ENCODE data around the gene KRTAP10-1. TPM values are rescaled to one million over a fixed set of nuclear protein-coding genes. Genes with fewer than 3 reads are reported as not detected.

KRTAP10-1 gene
- total and polyA plus RNA-seq, 8 donors: not detected

DNA sequence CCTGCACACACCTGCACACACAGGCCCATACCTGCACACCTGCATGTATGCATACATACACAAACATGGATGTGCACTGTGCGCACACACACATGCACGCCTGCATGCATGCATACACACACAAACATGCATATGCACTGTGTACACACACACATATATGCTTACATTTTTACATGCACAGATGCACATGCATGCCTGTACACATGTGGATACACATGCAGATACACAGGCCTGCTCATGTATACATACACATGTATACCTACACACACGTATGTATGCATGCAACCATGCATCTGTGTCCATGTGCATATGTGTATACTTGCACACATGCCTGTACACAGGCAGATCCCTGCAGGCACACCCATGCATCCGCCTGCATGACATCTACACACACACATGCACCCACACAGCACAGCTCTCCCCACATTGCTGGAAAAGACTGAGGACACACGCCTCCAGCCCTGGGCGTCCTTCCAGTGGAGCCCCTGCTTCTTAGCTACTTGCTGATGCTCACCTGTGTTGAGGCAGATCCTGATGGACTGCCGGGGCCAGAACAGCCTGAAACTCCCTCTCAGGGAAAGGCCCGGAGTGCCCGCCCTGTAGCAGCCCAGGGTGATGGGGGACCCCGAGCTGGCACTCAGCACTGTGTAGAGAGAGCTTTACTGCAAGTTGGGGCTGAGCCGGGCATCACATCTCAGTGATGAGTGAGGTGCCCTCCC lies 28.6 kb downstream of the KRTAP10-1 start:
- H3K36me3 ChIP-seq: no peaks in the 10 kb centered on the region
- H3K27me3 ChIP-seq: no peaks in the 10 kb centered on the region
- no peak for ATAC-seq
- WGBS, 2 donors: 74 to 81% methylated on average over 11 of the region's 11 CpGs
- peak in 2 of 6 donors; percentile 24 to 58 for DNase-seq
- no peak overlapping the region for H3K27ac ChIP-seq
- TF ChIP-seq, protein P1, sequence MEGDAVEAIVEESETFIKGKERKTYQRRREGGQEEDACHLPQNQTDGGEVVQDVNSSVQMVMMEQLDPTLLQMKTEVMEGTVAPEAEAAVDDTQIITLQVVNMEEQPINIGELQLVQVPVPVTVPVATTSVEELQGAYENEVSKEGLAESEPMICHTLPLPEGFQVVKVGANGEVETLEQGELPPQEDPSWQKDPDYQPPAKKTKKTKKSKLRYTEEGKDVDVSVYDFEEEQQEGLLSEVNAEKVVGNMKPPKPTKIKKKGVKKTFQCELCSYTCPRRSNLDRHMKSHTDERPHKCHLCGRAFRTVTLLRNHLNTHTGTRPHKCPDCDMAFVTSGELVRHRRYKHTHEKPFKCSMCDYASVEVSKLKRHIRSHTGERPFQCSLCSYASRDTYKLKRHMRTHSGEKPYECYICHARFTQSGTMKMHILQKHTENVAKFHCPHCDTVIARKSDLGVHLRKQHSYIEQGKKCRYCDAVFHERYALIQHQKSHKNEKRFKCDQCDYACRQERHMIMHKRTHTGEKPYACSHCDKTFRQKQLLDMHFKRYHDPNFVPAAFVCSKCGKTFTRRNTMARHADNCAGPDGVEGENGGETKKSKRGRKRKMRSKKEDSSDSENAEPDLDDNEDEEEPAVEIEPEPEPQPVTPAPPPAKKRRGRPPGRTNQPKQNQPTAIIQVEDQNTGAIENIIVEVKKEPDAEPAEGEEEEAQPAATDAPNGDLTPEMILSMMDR (IDR thresholded peaks at IDR 0.05): no peak
- peaks cover 0 to 9% (median 5%) of the 10 kb centered on the region in 3 donors for H3K4me1 ChIP-seq
- H3K9me3 ChIP-seq: no peaks in the 10 kb centered on the region
- intact Hi-C loops (cut with DNase I): loop anchor here in 2 of 3 donors (5.0 to 10.0 kb wide), 2 partner anchors 283 to 286 kb away; no protein-coding TSS in a partner anchor
- FAIRE-seq: no peak
- H3K4me3 ChIP-seq: no peak overlapping the region

DNA sequence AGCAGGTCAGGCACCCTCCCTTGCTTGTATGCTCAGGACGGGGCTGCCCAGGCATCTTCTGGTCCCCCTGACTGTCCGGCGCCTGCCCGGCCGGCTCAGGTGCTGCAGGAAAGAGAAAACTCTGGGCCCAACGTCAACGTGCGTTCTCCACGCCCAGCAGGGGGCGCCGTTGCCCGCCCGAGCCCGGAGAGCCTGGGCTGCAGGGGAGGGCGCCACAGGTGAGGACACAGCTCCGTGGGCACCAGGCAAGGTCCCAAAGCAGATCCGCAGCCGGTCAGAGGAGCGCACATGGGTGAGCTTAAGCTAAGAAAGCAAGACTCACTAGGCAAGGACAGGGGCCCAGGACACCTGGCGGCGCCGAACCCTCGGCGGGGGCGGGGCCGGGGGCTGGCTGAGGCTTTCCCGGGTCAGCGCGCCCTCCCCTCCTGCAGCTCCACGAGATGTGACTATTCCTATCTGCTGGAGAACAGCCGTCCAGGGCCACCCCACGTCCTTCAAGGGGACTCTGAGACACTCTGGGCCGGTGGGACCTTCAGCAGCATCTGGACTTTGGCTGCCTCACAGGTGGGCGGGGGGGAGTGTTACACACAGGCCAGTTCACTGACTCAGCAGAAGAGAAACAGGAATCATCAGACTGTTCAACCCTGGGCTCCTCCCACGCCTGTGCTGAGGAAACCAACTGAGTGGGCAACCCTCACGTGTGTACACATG lies 29.3 kb downstream of the KRTAP10-1 start:
- peak overlapping the region in 2 of 4 donors; percentile 6 to 34 for H3K4me3 ChIP-seq
- TF ChIP-seq, protein P1 (IDR thresholded peaks at IDR 0.05): peak; percentile 81 to 89 (median 85)
- H3K27ac ChIP-seq: no peak overlapping the region
- 5 to 8% methylated on average over 34 to 36 of the region's 36 CpGs for WGBS, 2 donors
- intact Hi-C loops (cut with DNase I): loop anchor here in 2 of 3 donors (5.0 to 10.0 kb wide), 2 partner anchors 284 to 287 kb away; no protein-coding TSS in a partner anchor
- ATAC-seq: peak; percentile 82 to 92 (median 84)
- H3K27me3 ChIP-seq: no peaks in the 10 kb centered on the region
- FAIRE-seq: no peak
- H3K4me1 ChIP-seq: peaks cover 0 to 9% (median 5%) of the 10 kb centered on the region in 3 donors
- no peaks in the 10 kb centered on the region for H3K9me3 ChIP-seq
- DNase-seq: peak; percentile 63 to 93 (median 78)
- H3K36me3 ChIP-seq: no peaks in the 10 kb centered on the region

DNA sequence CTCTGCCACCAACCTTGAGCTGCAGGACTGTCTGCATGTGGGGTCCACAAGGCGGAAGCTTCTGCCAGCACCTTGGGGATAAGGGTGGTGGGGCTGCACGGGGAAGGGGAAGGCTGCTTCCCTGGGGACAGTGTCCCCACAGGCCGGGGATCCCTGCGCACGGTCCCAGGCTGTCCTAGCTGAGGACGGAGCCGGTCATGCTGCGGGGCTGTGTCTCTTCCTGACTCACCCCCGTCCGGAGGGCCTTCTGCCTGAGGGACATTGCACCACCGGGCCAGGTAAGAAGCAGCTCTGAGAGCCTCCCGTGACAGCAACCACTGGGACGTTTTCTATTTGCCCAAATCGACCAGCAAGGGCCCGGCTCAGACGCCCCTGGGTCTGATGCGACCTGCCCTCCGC lies 29.9 kb downstream of the KRTAP10-1 start:
- ATAC-seq: peak in 2 of 4 donors; percentile 1 to 2
- Histone ChIP-seq H3K36me3 (no peaks in the 10 kb centered on the region), H3K9me3 (no peaks in the 10 kb centered on the region), H3K27me3 (no peaks in the 10 kb centered on the region), H3K4me1 (peaks cover 0 to 9% (median 5%) of the 10 kb centered on the region in 3 donors), H3K27ac (no peak overlapping the region), H3K4me3 (peak overlapping the region in 2 of 4 donors; percentile 6 to 34)
- intact Hi-C loops (cut with DNase I): loop anchor here in 2 of 3 donors (5.0 to 10.0 kb wide), 2 partner anchors 285 to 287 kb away; no protein-coding TSS in a partner anchor
- 39 to 44% methylated on average over 18 of the region's 18 CpGs for WGBS, 2 donors
- DNase-seq: no peak
- TF ChIP-seq, protein P1 (IDR thresholded peaks at IDR 0.05): no peak
- no peak for FAIRE-seq

DNA sequence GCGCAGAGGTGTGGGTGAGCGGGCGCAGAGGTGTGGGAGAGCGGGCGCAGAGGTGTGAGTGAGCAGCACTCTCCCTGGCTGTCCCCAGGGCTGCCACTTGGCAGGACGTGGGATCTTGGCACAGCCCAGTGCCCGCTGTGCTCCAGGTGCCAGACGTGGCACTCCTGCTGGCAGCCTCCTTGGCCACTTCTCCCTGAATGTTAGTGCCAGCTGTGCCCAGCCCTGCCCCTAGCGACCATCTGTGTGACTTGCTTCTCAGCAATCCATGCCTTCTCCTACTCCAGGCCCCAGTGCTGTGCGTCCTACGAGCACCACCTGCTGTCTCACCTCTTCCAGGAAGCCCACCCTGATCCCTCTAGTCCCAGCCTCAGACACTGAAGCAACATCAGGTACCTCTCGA lies 30.5 kb downstream of the KRTAP10-1 start:
- peaks cover 0 to 9% (median 5%) of the 10 kb centered on the region in 3 donors for H3K4me1 ChIP-seq
- ATAC-seq (peak; percentile 93 to 95 (median 94)), DNase-seq (peak; percentile 85 to 98 (median 94)), FAIRE-seq (no peak)
- H3K36me3 ChIP-seq: no peaks in the 10 kb centered on the region
- H3K9me3 ChIP-seq: no peaks in the 10 kb centered on the region
- H3K27me3 ChIP-seq: no peaks in the 10 kb centered on the region
- intact Hi-C loops (cut with DNase I): no loop called here
- TF ChIP-seq, protein P1 (IDR thresholded peaks at IDR 0.05): peak; percentile 39 to 57 (median 44)
- H3K4me3 ChIP-seq: no peak overlapping the region
- H3K27ac ChIP-seq: no peak overlapping the region
- 27% methylated on average over 8 to 12 of the region's 12 CpGs for WGBS, 2 donors

Measured in pancreas (tissue), 10 donors.